WTC11 (cell line): Measurements from ENCODE around the gene PSMC6. TPM values are rescaled to one million over a fixed set of nuclear protein-coding genes. Genes with fewer than 3 reads are reported as not detected.

Experiments used
- ATAC-seq: fragments of 200-7000 bp; cut with Tn5 transposase; 2 replicates; pipeline ENCODE4 v1.10.0; 2021; ENCODE audit warnings: mild to moderate bottlenecking, moderate library complexity
- CTCF ChIA-PET: fragments of 300-600 bp; sonication (Branson Sonifier 250); formaldehyde crosslinking; loops from one replicate; lab custom pipeline; 2021; ENCODE audit warnings: antibody characterized with exemption; lab: Charles Lee
- POLR2A ChIA-PET: fragments of 350-600 bp; sonication (Branson Sonifier 250); formaldehyde crosslinking; loops from one replicate; lab custom pipeline; 2021; ENCODE audit warnings: antibody characterized with exemption; lab: Charles Lee
- DNase-seq: peaks from one replicate; pipeline ENCODE4 v3.0.0; 2021; ENCODE audit warnings: low spot score
- H3K27ac Mint-ChIP-seq: 2 replicates; pipeline ENCODE4 v1.8.0; 2021; ENCODE audit warnings: mixed read lengths
- H3K27me3 Mint-ChIP-seq: 2 replicates; pipeline ENCODE4 v1.8.0; 2021; ENCODE audit warnings: low read depth, mild to moderate bottlenecking, moderate library complexity, mixed read lengths
- H3K36me3 Mint-ChIP-seq: 2 replicates; pipeline ENCODE4 v1.8.0; 2021; ENCODE audit warnings: mixed read lengths
- H3K4me1 Mint-ChIP-seq: 2 replicates; pipeline ENCODE4 v1.8.0; 2022; ENCODE audit warnings: mixed read lengths
- H3K4me3 Mint-ChIP-seq: 2 replicates; pipeline ENCODE4 v1.8.0; 2021; ENCODE audit warnings: mild to moderate bottlenecking, moderate library complexity, mixed read lengths
- H3K9me3 Mint-ChIP-seq: 2 replicates; pipeline ENCODE4 v1.8.0; 2021; ENCODE audit warnings: mixed read lengths
- FOXP1 ChIP-seq: sonication (generic); formaldehyde crosslinking; IDR thresholded peaks from 2 replicates; pipeline ENCODE4 v1.8.0; 2022; ENCODE audit warnings: missing genetic modification reagents, mild to moderate bottlenecking, moderate library complexity, borderline replicate concordance
- HMGA2 ChIP-seq: fragments of 250-450 bp; sonication (Bioruptor Pico); IDR thresholded peaks from 2 replicates; pipeline ENCODE4 v1.4.0; 2021; ENCODE audit warnings: mild to moderate bottlenecking, moderate library complexity
- KAT7 ChIP-seq: sonication (generic); formaldehyde crosslinking; IDR thresholded peaks from 2 replicates; pipeline ENCODE4 v1.8.1; 2023; ENCODE audit warnings: missing genetic modification reagents, mild to moderate bottlenecking, borderline replicate concordance
- MLX ChIP-seq: sonication (generic); formaldehyde crosslinking; IDR thresholded peaks from 2 replicates; pipeline ENCODE4 v1.8.1; 2023; ENCODE audit warnings: mild to moderate bottlenecking, missing genetic modification reagents, moderate library complexity
- MYBL2 ChIP-seq: sonication (generic); formaldehyde crosslinking; IDR thresholded peaks from 2 replicates; pipeline ENCODE4 v1.8.1; 2023; ENCODE audit warnings: mild to moderate bottlenecking, moderate library complexity, missing genetic modification reagents
- total RNA-seq: library from RNA; stranded (reverse); gene quantifications from 3 replicates; pipeline ENCODE4 v1.2.3, GENCODE V29; 2021
- TF ChIP-seq, protein P1 (sequence below): sonication (generic); formaldehyde crosslinking; IDR thresholded peaks from 2 replicates; pipeline ENCODE4 v1.8.0; 2023; ENCODE audit warnings: missing genetic modification reagents, mild to moderate bottlenecking, borderline replicate concordance
- TF ChIP-seq, protein P2 (sequence below): sonication (generic); formaldehyde crosslinking; IDR thresholded peaks from 2 replicates; pipeline ENCODE4 v1.8.1; 2022; ENCODE audit warnings: missing genetic modification reagents, borderline replicate concordance
- TF ChIP-seq, protein P3 (sequence below): sonication (generic); formaldehyde crosslinking; IDR thresholded peaks from 2 replicates; pipeline ENCODE4 v1.8.1; 2023; ENCODE audit warnings: mild to moderate bottlenecking, missing genetic modification reagents

The PSMC6 gene
- total RNA-seq, 1 experiment from 2014 or later: 96.4 TPM

DNA sequence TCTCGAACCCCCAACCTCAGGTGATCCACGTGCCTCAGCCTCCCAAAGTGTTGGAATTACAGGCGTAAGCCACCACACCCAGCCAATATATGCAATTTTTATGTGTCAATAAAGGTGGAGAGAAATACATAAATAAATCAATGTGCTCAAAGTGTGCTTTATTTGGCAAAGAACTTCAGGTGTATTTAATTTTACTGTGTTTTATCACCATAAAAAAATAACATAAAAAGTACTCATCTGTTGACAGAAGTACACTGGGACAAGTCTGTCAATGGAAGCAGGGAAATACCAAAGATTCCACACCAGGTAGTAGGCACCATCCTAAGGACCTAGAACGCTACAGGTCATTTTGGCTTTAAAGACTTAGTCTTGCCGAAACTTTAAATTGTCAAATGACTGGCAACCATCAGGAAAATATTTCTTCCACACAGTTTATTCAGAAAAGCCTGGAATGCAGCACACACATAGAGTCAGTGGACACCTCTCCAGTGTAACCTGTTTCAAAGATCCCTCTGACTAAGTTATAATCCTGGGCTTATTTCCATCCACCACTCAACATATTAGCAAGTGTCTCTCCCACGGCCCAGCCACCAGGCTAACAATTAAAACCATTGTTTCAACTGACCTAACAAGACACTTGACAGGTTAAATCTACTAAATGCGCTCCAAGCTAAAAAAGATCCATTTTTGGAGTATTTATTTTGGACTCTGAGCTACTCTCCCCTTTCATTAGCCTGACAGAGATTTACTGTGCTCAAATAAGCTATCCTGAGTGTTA, 15.8 kb upstream of the PSMC6 start:
- H3K4me1 Mint-ChIP-seq: peaks cover 38% of the 10 kb centered on the region
- no peaks in the 10 kb centered on the region for H3K9me3 Mint-ChIP-seq
- ChIA-PET POLR2A (no interaction called here), CTCF (no interaction called here)
- ATAC-seq (no peak), DNase-seq (no peak)
- H3K36me3 Mint-ChIP-seq: no peaks in the 10 kb centered on the region
- no peak overlapping the region for H3K4me3 Mint-ChIP-seq
- no peaks in the 10 kb centered on the region; the same call in none of the 2 replicates for H3K27me3 Mint-ChIP-seq
- TF ChIP-seq HMGA2 (CRISPR knock-in tag): no peak
- no peak for TF ChIP-seq MLX
- H3K27ac Mint-ChIP-seq: peak overlapping the region; percentile 53; the same call in 1 of the 2 replicates

DNA sequence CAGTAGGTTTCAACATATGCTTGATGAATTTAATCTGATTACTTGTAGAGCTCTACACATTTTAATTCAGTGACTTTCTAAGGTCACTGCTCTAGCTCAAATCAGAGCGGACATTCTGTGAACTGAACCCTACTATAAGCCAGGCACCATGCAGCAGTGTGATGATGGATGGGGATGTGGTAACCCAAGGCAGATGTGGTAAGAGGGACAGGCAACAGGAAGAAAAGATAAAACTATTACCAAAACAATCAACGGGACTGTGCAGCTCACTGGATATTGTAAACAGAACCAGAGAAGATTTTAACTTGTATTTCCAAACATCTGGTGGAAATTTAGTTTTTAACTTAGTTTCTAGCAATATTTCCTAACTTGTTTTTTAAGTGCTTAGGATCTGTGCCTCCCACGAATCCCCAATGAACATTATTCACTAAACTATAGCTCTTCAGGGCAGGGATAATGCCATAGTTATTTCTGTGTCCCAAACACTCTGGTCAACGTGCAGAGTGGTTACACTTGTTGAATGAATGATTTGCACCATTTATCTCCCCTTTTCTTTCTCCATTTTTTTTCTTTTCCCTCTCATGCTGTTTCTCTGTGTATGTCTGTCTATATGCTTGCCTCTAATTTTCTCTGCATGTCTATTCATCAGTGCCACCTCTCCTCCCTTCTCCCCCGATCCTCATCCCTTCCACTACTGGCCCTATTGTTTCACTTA, 14.6 kb upstream of the PSMC6 start:
- H3K4me1 Mint-ChIP-seq: peaks cover 28% of the 10 kb centered on the region
- DNase-seq: no peak
- H3K27me3 Mint-ChIP-seq: no peaks in the 10 kb centered on the region; the same call in none of the 2 replicates
- ChIA-PET CTCF (no interaction called here), POLR2A (no interaction called here)
- no peak overlapping the region for H3K4me3 Mint-ChIP-seq
- H3K27ac Mint-ChIP-seq: no peak overlapping the region
- H3K9me3 Mint-ChIP-seq: no peaks in the 10 kb centered on the region
- no peak for ATAC-seq
- TF ChIP-seq HMGA2 (CRISPR knock-in tag) (no peak), KAT7 (CRISPR knock-in tag) (no peak)
- TF ChIP-seq, protein P1, sequence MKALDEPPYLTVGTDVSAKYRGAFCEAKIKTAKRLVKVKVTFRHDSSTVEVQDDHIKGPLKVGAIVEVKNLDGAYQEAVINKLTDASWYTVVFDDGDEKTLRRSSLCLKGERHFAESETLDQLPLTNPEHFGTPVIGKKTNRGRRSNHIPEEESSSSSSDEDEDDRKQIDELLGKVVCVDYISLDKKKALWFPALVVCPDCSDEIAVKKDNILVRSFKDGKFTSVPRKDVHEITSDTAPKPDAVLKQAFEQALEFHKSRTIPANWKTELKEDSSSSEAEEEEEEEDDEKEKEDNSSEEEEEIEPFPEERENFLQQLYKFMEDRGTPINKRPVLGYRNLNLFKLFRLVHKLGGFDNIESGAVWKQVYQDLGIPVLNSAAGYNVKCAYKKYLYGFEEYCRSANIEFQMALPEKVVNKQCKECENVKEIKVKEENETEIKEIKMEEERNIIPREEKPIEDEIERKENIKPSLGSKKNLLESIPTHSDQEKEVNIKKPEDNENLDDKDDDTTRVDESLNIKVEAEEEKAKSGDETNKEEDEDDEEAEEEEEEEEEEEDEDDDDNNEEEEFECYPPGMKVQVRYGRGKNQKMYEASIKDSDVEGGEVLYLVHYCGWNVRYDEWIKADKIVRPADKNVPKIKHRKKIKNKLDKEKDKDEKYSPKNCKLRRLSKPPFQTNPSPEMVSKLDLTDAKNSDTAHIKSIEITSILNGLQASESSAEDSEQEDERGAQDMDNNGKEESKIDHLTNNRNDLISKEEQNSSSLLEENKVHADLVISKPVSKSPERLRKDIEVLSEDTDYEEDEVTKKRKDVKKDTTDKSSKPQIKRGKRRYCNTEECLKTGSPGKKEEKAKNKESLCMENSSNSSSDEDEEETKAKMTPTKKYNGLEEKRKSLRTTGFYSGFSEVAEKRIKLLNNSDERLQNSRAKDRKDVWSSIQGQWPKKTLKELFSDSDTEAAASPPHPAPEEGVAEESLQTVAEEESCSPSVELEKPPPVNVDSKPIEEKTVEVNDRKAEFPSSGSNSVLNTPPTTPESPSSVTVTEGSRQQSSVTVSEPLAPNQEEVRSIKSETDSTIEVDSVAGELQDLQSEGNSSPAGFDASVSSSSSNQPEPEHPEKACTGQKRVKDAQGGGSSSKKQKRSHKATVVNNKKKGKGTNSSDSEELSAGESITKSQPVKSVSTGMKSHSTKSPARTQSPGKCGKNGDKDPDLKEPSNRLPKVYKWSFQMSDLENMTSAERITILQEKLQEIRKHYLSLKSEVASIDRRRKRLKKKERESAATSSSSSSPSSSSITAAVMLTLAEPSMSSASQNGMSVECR (CRISPR knock-in tag): no peak
- no peaks in the 10 kb centered on the region for H3K36me3 Mint-ChIP-seq

DNA sequence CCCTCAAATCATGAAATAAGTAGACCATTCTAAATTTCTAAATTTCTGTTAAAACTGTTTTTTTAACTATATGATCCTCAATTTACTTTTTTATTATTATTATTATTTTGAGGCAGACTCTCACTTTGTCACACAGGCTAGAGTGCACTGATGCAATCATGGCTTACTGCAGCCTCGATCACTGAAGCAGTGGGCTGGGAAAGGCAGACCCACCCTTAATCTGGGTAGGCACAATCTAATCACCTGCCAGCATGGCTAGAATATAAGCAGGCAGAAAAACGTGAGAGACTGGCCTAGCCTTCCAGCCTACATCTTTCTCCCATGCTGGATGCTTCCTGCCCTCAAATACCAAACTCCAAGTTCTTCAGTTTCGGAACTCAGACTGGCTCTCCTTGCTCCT, 14.0 kb upstream of the PSMC6 start:
- no peaks in the 10 kb centered on the region; the same call in none of the 2 replicates for H3K27me3 Mint-ChIP-seq
- CTCF ChIA-PET: no interaction called here
- H3K4me3 Mint-ChIP-seq: no peak overlapping the region
- no peak overlapping the region for H3K27ac Mint-ChIP-seq
- DNase-seq: no peak
- H3K4me1 Mint-ChIP-seq: peaks cover 28% of the 10 kb centered on the region
- TF ChIP-seq MYBL2 (CRISPR knock-in tag): no peak
- no peak for TF ChIP-seq FOXP1
- TF ChIP-seq, protein P2, sequence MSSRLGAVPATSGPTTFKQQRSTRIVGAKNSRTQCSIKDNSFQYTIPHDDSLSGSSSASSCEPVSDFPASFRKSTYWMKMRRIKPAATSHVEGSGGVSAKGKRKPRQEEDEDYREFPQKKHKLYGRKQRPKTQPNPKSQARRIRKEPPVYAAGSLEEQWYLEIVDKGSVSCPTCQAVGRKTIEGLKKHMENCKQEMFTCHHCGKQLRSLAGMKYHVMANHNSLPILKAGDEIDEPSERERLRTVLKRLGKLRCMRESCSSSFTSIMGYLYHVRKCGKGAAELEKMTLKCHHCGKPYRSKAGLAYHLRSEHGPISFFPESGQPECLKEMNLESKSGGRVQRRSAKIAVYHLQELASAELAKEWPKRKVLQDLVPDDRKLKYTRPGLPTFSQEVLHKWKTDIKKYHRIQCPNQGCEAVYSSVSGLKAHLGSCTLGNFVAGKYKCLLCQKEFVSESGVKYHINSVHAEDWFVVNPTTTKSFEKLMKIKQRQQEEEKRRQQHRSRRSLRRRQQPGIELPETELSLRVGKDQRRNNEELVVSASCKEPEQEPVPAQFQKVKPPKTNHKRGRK (CRISPR knock-in tag): no peak
- TF ChIP-seq, protein P3, sequence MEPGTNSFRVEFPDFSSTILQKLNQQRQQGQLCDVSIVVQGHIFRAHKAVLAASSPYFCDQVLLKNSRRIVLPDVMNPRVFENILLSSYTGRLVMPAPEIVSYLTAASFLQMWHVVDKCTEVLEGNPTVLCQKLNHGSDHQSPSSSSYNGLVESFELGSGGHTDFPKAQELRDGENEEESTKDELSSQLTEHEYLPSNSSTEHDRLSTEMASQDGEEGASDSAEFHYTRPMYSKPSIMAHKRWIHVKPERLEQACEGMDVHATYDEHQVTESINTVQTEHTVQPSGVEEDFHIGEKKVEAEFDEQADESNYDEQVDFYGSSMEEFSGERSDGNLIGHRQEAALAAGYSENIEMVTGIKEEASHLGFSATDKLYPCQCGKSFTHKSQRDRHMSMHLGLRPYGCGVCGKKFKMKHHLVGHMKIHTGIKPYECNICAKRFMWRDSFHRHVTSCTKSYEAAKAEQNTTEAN: no peak
- TF ChIP-seq, all 79 proteins: peak for 0
- ATAC-seq: no peak
- no peaks in the 10 kb centered on the region for H3K9me3 Mint-ChIP-seq
- POLR2A ChIA-PET: no interaction called here
- H3K36me3 Mint-ChIP-seq: no peaks in the 10 kb centered on the region
